ENCODE measurements around the gene ZNF358. TPM values are rescaled to one million over a fixed set of nuclear protein-coding genes. Genes with fewer than 3 reads are reported as not detected.

The ZNF358 gene
- total RNA-seq, 4 donors from 2014 or later: 50.2 to 72.7 (median 69.1) TPM

Small RNAs within 50 kb of the gene (small RNA-seq; reads per million reads assigned to genes)
- 0 reads per million in 4 donors for gene AC008878.2

Other genes starting within 250 kb of the ZNF358 start
- 100 to 1,000 TPM; 134 to 252 (median 164) TPM for gene INSR, start 221.7 kb upstream of the ZNF358 start, total RNA-seq
- 100 to 1,000 TPM in 1 of 4 donors, 10 to 100 TPM in 3; 32.0 to 162 (median 92.8) TPM for gene ARHGEF18, start 167.2 kb upstream of the ZNF358 start, total RNA-seq
- gene PEX11G, start 27.1 kb upstream of the ZNF358 start, total RNA-seq: 10 to 100 TPM in 1 of 4 donors, 1 to 10 TPM in 3; 2.2 to 14.5 (median 8.9) TPM
- gene MCOLN1, start 6.5 kb downstream of the ZNF358 start, total RNA-seq: 10 to 100 TPM; 14.7 to 93.1 (median 23.9) TPM
- gene PNPLA6, start 19.6 kb downstream of the ZNF358 start, total RNA-seq: 100 to 1,000 TPM; 115 to 435 (median 147) TPM
- 100 to 1,000 TPM in 1 of 4 donors, 10 to 100 TPM in 3; 36.2 to 114 (median 61.6) TPM for gene CAMSAP3, start 79.8 kb downstream of the ZNF358 start, total RNA-seq
- 100 to 1,000 TPM in 1 of 4 donors, 10 to 100 TPM in 3; 27.8 to 123 (median 57.3) TPM for gene XAB2, start 113.4 kb downstream of the ZNF358 start, total RNA-seq
- 10 to 100 TPM in 2 of 4 donors, not detected in 2; 16.4 to 48.0 TPM for gene PET100, start 113.7 kb downstream of the ZNF358 start, total RNA-seq
- gene PCP2, start 117.6 kb downstream of the ZNF358 start, total RNA-seq: 10 to 100 TPM in 1 of 4 donors, 1 to 10 TPM in 1, not detected in 2; 4.1 to 14.2 TPM
- 100 to 1,000 TPM; 132 to 303 (median 205) TPM for gene STXBP2, start 121.0 kb downstream of the ZNF358 start, total RNA-seq
- gene RETN, start 152.9 kb downstream of the ZNF358 start, total RNA-seq: not detected
- gene MCEMP1, start 161.0 kb downstream of the ZNF358 start, total RNA-seq: under 1 TPM in 1 of 4 donors, not detected in 3; 0.41 TPM
- 10 to 100 TPM; 15.1 to 63.5 (median 34.4) TPM for gene TRAPPC5, start 164.7 kb downstream of the ZNF358 start, total RNA-seq
- gene FCER2, start 186.0 kb downstream of the ZNF358 start, total RNA-seq: 10 to 100 TPM in 1 of 4 donors, 1 to 10 TPM in 1, under 1 TPM in 1, not detected in 1; 0.27 to 10.1 (median 4.3) TPM
- gene CLEC4G, start 216.0 kb downstream of the ZNF358 start, total RNA-seq: 1 to 10 TPM in 1 of 4 donors, under 1 TPM in 1, not detected in 2; 0.55 to 1.1 TPM
- 1 to 10 TPM in 3 of 4 donors, under 1 TPM in 1; 1.00 to 9.4 (median 4.4) TPM for gene CD209, start 231.4 kb downstream of the ZNF358 start, total RNA-seq
- under 1 TPM in 1 of 4 donors, not detected in 3; 0.16 TPM for gene CLEC4M, start 247.1 kb downstream of the ZNF358 start, total RNA-seq

Measured in transverse colon (tissue), 4 donors.